Measurements from ENCODE around the gene RNLS.
"Not testable (repeated sequence)": the region's sequence is repeated elsewhere in the genome, so short reads cannot be mapped to it uniquely, and the experiment has no call there.

RNLS gene

DNA sequence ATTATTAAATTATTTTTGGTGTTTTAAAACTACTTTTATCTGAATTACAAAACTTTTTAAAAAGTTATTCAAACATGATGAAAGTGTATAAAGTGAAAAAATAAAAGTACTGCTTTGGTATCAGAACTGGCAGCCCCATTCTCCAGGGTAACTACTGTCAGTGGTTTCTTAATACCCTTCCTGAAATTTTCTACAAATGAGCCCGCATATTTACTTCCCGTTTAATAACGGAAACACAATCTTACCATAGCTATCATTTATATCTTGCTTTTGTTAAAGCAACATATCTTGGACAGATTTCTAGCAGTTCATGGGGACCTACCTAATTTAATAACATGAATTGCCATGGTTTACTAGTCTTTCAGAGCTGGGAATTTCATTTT, 249.9 kb downstream of the RNLS start:
- no peak for DNase-seq

DNA sequence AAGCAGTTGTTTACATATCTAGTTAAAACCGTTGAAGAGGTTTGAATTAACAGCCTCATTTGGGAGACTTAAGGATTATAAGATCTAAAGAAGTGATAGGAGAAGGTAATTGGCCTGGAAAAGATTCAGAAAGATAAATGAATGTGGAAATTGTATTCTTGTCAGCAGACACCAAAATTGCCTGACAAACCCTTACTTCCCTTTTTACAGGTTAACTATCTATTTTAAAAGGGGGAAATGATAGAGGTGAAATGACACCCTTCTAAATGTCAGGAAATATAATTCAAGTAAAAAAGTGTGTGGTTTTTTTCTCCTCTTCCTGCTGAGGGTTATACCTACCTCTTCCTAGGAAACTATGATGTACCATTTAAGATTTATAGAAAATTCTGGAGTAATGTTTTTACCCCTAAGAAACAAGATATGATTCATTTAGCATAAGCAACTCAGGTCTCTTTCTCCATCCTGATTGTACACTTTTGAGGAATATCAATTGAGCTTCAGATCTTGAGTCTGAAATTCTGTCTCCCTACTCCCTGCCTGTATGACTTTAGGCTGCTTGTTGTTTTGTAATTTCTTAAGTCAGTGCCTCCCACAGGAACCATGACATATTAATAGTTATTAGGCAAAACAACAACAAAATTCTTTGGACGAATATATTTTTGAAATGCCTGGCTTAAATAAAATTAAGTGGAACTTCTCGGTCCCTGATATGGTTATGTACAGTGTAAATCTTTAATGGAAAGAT, 250.4 kb downstream of the RNLS start:
- DNase-seq, result no peak

DNA sequence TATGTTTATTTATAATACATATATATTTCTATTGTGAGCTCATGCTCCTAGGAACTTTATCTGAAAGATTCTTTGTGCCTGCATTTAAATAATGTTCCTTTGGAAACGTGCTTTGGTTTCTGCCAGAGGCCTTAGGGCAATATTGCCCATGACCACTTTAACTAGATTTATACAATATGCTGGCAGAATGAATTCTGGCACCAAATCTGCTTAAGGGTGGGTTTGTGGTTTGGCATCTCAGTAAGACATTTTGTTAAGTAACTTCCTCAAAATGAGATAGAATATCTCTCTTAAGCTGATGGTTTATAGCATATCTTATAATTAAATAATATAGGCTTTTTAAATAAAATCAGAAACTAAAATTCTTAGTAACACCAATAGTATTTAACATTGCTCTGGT, 252.9 kb downstream of the RNLS start:
- DNase-seq, result no peak

DNA sequence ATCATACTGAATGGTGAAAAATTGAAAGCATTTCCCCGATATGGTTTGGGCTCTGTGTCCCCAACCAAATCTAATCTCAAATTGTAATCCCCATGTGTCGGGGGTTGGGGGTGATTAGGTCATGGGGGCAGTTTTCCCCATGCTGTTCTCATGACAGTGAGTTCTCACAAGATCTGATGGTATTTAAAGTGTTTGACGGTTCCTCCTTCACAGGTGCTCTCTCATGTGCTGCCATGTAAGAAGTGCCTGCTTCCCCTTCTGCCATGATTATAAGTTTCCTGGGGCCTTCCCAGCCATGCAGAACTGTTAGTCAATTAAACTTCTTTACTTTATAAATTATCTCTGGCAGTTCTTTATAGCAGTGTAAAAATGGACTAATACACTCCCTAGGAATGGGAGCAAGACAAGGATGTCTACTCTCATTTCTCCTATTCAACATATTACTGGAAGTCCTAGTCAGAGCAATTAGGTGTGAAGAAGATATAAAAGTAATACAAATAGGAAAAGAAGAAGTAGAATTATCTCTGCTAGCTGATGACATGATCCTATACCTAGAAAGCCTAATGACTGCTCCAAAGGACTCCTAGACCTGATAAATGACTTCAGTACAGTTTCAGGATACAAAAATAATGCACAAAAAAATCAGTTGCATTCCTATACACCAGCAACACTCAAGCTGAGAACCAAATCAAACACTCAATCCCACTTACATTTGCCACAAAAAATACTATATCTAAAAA, 260.6 kb downstream of the RNLS start:
- DNase-seq, result no peak

DNA sequence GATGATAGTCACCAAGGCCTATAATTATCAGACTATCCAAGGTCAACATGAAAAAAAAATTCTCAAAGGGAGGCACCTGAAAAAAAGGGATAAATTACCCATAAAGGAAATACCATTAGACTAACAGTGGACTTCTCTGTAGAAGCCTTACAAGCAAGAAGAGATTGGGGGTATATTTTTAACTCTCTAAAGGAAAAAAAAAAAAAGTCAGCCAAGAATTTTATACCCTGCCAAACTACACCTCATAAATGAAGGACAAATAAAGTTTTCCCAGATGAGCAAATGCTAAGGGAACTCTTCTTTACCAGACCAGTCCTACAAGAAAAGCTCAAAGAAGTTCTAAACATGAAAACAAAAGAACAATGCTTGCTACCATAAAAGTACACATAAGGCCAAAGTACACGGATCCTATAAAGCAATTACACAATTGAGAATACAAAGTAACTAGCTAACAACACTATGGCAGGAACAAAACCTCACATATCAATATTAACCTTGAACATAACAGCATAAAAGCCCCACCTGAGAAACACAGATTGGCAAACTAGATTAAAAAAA, 263.1 kb downstream of the RNLS start:
- no peak for DNase-seq

DNA sequence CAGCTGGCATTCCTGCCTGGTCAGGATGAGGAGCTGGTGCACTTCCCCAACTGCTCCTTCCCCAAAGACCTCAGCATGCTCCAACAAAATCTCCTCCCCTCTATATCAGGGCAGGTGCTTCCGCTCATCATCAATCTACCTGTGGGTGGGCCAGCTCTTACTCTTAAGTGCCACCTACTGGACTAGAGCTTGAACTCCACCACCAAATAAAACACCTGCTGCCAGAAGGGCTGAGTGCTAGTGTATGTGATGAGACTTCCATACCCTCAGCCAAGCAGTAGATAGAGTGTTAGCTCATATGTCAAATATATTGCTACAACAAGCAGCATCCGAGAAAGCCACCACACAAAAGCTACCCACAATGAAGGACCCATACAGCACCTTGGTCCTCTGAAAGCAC, 264.3 kb downstream of the RNLS start:
- DNase-seq, result no peak

DNA sequence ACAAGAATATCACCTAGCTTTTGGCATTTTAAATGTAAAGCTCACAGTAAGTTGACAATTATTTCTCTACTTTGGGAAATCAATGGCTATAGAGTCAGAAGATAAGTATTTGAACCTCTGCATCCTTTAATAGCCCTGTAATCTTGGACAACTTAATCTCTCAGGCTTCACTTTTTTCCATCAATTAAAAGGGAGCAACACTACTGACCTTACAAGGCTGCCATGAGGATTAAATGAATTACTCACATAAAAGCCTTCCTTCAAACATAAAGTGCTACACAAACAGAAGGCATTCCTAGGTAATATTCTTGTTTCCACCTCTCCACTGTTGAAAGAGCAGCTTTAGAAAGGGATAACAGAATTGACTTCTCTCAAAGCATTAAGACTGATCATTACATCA, 266.0 kb downstream of the RNLS start:
- no peak for DNase-seq

DNA sequence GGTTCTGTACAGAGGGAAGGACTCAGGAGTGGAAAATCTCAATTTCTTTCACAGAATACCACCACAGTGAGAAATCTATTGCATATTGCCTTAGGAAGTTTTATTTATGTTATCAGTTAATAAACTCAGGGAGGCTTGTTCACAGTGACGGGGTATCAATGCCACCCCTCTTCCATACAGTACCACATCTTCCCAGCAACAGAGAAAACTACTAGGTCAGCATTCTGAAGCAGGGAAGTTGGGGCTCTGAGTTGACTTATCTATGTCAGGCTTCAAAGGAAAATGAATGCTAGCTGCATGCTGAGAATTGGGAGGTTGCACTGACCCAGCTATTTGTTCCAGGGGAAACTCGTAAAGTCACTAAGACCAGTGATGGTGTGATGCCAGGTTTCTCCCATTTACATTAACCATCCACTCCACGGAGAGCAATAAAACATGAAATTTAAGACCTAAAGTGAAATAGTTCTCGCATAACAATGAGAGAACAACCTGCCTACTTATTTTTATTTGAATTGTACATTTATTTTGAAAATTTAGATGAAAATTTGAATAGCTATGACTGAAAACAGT, 266.7 kb downstream of the RNLS start:
- no peak for DNase-seq

DNA sequence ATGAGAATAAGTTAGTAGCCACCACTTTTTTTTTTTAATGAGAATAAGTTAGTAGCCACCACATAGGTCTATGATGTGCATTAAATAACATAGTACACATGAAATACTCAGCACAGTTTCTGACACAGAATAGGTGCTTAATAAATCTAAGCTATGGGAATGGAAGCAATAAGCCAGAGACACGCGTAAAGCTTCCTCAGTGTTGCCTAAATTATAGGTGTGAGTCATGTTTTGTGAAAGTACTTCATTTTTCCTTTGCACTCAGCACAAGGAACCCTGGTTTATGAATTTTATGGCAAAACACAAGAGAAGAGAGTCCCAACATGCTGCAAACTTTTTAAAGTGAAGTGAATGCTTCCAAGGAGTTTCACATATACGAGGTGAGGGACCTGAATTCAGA, 267.4 kb downstream of the RNLS start:
- DNase-seq, result no peak

DNA sequence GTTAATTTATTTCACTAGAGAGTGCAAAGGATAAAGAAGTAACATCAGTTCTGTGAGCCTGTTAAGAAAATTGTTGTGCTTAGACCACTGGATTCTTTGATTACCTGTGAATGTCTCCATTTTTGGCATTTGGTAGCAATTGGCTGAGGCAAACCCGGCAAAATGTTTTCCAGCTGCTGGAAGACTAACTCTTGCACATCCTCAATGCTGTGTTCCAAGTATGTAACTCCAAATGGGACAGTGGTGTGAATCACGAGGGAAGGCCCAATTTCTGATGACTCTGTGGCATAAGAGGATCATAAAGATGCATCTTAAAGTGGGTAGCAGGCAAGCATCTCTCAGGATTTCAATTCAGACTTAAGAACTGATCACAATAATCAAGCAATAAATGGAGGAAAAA, 268.8 kb downstream of the RNLS start:
- DNase-seq, result no peak

DNA sequence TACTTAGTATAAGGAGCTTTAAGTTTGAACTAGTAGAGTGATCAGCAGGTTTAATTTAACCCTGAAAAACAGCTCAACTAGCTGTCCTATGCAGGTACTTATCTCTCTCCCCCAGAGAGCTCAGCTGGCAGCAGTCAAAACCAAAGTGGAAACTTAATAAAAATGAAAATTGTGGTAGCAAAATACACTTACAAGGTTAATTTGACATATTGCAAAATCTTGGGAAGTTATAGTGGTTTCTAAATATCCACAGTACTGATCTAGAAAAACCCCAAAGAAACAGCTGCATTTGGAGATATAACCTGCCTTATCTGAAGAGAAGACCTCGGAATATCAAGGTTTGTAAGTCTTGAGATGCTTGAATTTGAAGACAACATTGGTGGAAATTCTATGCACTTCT, 269.2 kb downstream of the RNLS start:
- DNase-seq, result no peak

DNA sequence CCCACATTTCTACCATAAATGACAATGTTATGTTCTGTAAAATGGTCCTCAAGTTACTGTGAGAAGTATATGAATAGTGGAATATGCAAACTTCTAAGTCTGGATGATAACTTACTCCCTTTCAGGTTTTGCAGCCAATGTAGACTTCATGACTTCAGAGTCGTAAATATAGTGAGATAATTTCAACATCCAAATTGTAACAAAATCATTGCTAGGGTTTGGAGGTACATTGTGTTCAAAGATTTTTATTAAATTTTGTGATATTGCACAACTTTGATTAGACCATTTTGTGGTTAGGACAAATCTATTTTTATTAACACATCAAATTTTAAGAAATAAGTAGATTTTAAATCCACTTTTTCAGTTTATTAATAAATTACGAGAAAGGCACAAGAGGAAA, 270.3 kb downstream of the RNLS start:
- no peak for DNase-seq

DNA sequence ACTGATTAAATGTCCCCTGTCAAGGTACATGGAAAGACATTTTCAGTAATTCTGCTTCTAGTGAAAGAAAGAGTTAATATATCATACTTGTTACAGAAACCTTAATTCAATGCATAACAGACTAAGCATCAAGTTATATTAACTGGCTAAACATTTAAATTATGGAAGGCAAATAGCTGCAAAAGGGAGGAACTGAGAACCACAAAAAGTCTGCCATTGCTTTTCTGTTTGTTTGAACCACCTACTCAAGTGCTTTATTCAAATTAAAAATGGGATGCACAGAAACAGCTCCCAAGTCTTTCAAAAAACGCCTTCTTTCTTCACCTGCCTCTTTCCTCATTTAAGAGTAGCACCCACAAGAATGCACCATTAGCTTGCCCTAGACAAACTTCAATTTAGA, 271.9 kb downstream of the RNLS start:
- DNase-seq, result no peak

DNA sequence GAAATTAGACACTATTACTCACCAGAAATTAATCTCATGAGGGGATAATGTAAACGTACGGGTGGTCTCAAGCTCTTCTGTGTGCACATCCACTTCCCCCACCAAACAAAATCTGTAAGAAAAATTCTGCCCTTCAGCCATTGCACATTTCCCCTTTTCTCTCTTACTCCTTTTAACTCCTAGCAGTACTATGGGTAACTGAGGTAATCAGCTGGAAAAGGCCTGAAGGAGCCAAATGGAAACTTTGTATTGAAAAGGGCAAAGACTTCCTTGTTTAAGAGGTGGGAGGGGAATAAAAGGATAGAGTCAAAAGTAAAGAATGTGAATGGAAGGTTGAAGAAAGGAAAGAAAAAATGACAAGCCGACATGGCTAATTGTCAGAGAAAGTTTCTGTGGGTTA, 273.8 kb downstream of the RNLS start:
- DNase-seq, result no peak

DNA sequence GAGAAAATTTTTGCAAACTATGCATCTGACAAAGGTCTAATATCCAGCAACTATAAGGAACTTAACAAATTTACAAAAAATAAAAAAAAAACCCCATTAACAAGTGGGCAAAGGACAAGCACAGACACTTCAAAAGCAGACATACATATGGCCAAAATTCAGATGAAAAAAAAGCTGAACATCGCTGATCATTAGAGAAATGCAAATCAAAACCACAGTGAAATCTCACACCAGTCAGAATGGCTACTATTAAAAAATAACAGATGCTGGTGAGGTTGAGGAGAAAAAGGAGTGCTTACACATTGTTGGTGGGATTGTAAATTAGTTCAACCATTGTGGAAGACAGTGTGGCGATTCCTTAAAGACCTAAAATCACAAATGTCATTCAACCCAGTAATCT, 274.8 kb downstream of the RNLS start:
- not testable (repeated sequence) for DNase-seq

DNA sequence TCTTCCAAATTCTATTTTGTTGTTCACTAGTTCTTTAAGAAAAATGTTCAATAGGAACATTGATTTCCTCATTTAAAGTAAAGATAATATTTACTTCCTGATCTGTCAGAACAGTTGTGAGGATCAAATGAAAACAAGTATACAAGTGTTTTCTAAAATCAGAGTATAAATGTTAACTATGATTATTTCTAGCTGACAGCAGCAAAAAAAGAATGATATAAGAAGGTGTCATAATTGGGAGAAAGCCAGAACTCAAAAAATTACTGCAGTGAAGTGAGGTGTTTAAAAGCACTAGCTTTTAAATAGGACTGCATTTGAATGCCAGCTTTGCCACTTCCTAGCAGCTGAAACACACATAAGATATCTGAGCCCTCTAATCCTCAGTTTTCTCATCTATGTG, 283.3 kb downstream of the RNLS start:
- no peak for DNase-seq

DNA sequence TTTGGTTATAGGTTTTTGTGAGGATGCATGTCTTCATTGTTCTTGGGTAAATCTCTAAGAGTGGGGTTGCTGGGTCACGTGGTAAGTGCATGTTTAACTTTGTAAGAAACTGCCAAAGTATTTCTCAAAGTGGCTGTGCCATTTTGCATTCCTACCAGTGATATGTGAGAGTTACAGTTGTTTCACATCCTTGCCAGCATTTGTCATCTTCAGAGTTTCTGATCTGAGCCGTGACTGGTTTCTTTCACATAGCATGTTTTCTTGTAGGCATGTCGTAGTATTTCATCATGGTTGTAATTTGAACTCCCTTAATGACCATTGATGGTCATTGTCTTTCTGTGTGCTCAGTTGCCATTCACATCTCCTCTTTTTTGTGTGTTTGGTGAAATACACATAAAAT, 286.0 kb downstream of the RNLS start:
- DNase-seq, result no peak

DNA sequence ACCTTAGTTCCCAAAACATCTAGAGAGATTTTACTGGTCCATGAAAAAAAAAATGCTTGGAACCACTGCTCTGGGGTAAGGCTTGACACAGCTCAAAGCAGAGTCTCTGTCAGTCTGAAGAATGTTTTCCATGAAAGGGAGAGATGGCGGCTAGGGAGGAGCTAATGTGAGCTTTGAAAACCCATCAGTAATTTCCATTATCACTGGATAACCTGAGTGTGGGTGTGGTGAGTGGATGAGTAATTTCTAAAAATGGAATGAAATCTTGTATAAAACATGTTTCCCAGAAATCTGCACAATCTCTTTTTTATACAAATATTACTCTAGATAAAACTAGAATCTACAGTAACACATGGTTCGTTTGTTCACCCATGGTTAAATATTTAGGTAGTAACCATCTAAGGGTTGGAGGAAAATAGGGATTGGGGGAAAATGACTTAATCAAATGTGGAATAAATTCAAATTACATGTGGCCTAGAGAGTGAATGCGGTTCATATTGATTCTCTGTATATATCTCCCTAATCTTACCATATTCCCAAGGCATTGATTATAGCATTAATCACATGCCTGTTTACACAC, 289.4 kb downstream of the RNLS start:
- DNase-seq, result no peak

DNA sequence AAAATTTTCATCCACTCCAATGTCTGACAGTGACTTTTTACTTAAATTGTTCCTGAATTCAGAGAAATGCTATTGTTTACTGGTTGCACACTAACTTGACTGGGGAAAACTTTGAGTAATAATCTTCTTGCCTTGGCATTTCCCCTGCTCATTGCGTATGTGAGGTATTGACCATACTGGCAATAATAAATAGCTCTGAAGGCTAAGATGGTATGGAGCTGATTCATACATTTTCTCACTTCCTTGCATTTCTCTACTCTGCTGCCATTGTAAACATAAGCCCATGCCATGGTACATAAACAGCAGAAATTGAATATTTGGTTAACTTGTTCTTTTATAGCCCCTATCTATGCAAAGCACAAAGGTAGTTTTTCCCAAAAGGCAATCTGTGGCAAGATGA, 290.0 kb downstream of the RNLS start:
- no peak for DNase-seq

DNA sequence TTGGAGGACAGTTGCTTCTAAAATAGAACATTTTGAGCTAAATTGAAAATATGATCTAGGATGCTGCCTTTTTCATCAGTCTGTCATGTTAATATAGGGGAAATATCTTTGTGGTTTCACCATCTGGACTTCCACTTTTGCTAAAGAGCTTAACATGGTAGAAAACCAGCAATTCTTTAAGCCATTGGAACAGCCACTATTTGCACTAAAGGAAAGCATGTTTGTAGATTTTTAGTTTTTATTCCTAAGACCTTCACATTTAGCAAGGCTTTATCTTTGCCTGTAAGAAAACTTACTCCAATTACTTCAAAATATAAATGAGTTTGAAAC, 291.0 kb downstream of the RNLS start:
- DNase-seq, result no peak

DNA sequence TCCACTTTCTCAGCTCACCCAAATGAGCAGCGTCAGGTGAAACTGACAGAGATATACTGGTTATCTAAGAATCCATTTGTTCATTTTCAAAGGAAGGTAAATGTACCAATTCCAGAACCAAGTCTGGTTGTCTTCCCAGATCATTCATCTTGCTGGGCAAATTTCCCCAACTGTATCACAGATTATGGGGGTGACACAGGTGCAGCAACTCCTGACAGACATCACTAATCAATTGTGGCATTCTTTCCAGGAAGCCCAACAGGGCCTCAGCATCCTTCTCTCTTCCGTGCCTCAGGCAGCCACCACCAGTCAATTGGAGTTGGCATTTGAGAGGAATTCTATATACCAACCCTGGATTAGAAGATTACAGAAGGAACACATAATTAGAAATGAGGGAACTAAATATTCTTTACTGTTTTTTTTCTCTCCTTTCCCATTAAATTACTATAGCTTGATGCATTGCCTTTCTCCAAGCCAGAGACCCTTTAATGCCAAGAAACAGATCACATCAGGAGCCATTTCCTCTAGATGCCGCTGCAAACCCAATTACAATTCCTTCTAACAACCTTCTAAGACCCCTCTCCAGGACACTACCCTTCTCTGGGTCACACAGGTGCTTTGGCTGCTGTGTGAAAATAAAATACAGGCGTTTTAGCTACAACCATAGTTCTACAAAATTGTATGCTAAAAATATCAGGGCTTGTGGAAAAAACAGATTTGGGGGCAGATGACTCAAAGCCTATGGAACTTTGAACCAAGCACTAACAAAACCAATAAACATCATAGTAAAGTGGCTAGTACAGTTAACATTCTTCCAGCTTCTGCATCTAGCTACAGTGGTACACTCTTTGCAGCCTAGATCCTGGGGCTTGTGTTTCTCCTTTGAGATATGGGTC, 291.6 kb downstream of the RNLS start:
- DNase-seq, result no peak

DNA sequence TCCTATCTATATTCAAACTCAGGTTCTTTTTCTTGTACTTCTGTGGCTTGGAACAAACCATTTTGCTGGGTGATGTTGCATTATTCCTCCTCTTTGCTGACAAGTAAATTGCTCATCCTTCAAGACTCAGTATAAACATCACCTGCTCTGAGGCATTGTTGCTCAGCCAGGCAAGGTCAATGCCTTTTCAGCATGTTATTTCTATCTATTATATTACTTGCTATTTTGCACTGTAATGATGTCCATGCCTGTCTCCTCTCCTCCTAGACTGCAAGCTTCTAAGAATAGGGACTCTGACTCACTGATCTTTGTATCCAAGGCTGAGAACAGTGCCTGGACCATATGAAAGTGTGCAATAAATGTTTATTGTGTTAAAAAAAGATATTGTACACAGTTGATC, 293.8 kb downstream of the RNLS start:
- DNase-seq, result no peak
